HEK293 (cell line): ENCODE data around the gene CATSPER1.

Source experiments
- CTCF ChIA-PET: fragments of 350-600 bp; formaldehyde crosslinking; extraction: SDS; loops from one replicate; lab custom pipeline; 2021; ENCODE audit warnings: antibody characterized with exemption; lab: Yijun Ruan, JAX
- POLR2A ChIA-PET: fragments of 300-600 bp; formaldehyde crosslinking; extraction: SDS; loops from one replicate; lab custom pipeline; 2020; ENCODE audit warnings: antibody characterized with exemption, inconsistent platforms; lab: Yijun Ruan, JAX
- H3K27ac ChIP-seq: fragments of 200-500 bp; sonication (Bioruptor generic); 2 replicates; pipeline ENCODE4 v1.5.1; 2014; ENCODE audit warnings: low read depth, low read length, control low read depth, inconsistent platforms; ENCODE audit errors: extremely low read depth
- H3K36me3 ChIP-seq, 2 experiments: fragments of 200-500 bp in 1 of 2; sonication (Bioruptor generic) in 1 of 2; 1 replicate in 1 of 2; 2 replicates in 1 of 2; pipeline ENCODE4 v1.5.1; 2014 to 2017; ENCODE audit warnings: inconsistent platforms in 2 of 2, low read length in 2 of 2; ENCODE audit not compliant: control insufficient read depth in 2 of 2, insufficient read depth in 1 of 2
- H3K4me1 ChIP-seq: fragments of 200-500 bp; sonication (Bioruptor generic); 2 replicates; pipeline ENCODE4 v1.5.1; 2014; ENCODE audit warnings: mild to moderate bottlenecking, low read length, inconsistent platforms; ENCODE audit not compliant: control insufficient read depth, insufficient read depth
- H3K4me3 ChIP-seq: 2 replicates; pipeline ENCODE4 v1.5.1; 2011; ENCODE audit warnings: low read depth, mild to moderate bottlenecking, control low read depth, low read length, moderate library complexity
- H3K9me3 ChIP-seq: fragments of 200-500 bp; sonication (Bioruptor generic); 2 replicates; pipeline ENCODE4 v1.5.1; 2014; ENCODE audit warnings: low read depth, low read length, inconsistent platforms; ENCODE audit not compliant: control insufficient read depth, insufficient read depth
- BCL11A ChIP-seq: fragments of 450-650 bp; formaldehyde crosslinking; IDR thresholded peaks from 2 replicates; pipeline ENCODE4 v1.5.1; 2016; ENCODE audit warnings: low read depth, missing biosample characterization, missing genetic modification characterization
- EGR2 ChIP-seq: fragments of 450-650 bp; formaldehyde crosslinking; IDR thresholded peaks from 2 replicates; pipeline ENCODE4 v1.5.1; 2016; ENCODE audit warnings: low read depth, missing biosample characterization, missing genetic modification characterization
- GLIS1 ChIP-seq: fragments of 450-650 bp; formaldehyde crosslinking; IDR thresholded peaks from 2 replicates; pipeline ENCODE4 v1.5.1; 2016; ENCODE audit warnings: missing biosample characterization, missing genetic modification characterization
- MZF1 ChIP-seq: fragments of 450-650 bp; formaldehyde crosslinking; IDR thresholded peaks from 2 replicates; pipeline ENCODE4 v1.5.1; 2017; ENCODE audit warnings: missing biosample characterization, missing genetic modification characterization, borderline replicate concordance
- PBX3 ChIP-seq: sonication (generic); formaldehyde crosslinking; IDR thresholded peaks from 2 replicates; pipeline ENCODE4 v1.8.1; 2022; ENCODE audit warnings: mild to moderate bottlenecking, moderate library complexity, missing genetic modification reagents
- PRDM10 ChIP-seq: fragments of 450-650 bp; formaldehyde crosslinking; IDR thresholded peaks from 2 replicates; pipeline ENCODE4 v1.5.1; 2016; ENCODE audit warnings: missing biosample characterization, missing genetic modification characterization
- ZBTB11 ChIP-seq: fragments of 450-650 bp; formaldehyde crosslinking; conservative IDR thresholded peaks from 2 replicates; pipeline ENCODE4 v1.5.1; 2016; ENCODE audit warnings: low read depth, missing biosample characterization, missing genetic modification characterization
- ZFHX2 ChIP-seq: fragments of 450-650 bp; formaldehyde crosslinking; conservative IDR thresholded peaks from 2 replicates; pipeline ENCODE4 v1.5.1; 2016; ENCODE audit warnings: missing biosample characterization, missing genetic modification characterization
- ZNF138 ChIP-seq: fragments of 450-650 bp; formaldehyde crosslinking; IDR thresholded peaks from 2 replicates; pipeline ENCODE4 v1.5.1; 2016; ENCODE audit warnings: missing biosample characterization, missing genetic modification characterization, borderline replicate concordance

CATSPER1 gene

GRCh38 chr11:66050581-66051231 is 24.4 kb upstream of the CATSPER1 start (continued):
- no peak for TF ChIP-seq PBX3 (CRISPR knock-in tag)
- no peak for TF ChIP-seq MZF1
- no peak for TF ChIP-seq ZNF138
- TF ChIP-seq, all 188 proteins: peak for 4

- peaks cover 8% of the 10 kb centered on the region for H3K4me1 ChIP-seq
- peaks cover 2 to 11% of the 10 kb centered on the region in 2 experiments; a peak in 2 of 3 replicates for H3K36me3 ChIP-seq
- H3K9me3 ChIP-seq: no peaks in the 10 kb centered on the region
- no peak within 1 kb of the TSS for H3K4me3 ChIP-seq
- TF ChIP-seq BCL11A (tag by site-specific recombination) (no peak), ZFHX2 (tag by site-specific recombination) (peak; percentile 87), EGR2 (tag by site-specific recombination) (peak; percentile 89)
- H3K27ac ChIP-seq: no peak within 1 kb of the TSS
- CTCF ChIA-PET: interaction anchor here (0.7 to 1.1 kb wide), 2 partner anchors 12 to 19 kb away, joined by 3 read pairs; no protein-coding TSS in a partner anchor
- POLR2A ChIA-PET: no interaction called here
These were observed 22.5 kb upstream of the CATSPER1 start, which contains the start of gene GAL3ST3 for GRCh38 chr11:66048547-66049323. TSS of gene GAL3ST3 (minus strand) at chr11:66049161. CDS start at chr11:66045415, 3,746 bp downstream.

- Histone ChIP-seq H3K9me3 (no peaks in the 10 kb centered on the region), H3K36me3 (peaks cover 0 to 1% of the 10 kb centered on the region in 2 experiments; a peak in 1 of 3 replicates), H3K4me3 (no peak overlapping the region), H3K27ac (no peak overlapping the region), H3K4me1 (peaks cover 8% of the 10 kb centered on the region)
- CTCF ChIA-PET: interaction anchor here (0.6 to 5.3 kb wide), 9 partner anchors 13 to 622 kb away, joined by 3 to 49 read pairs (median 4); partner anchors contain the start of gene CATSPER1
- peak; percentile 87 for TF ChIP-seq PRDM10
- TF ChIP-seq ZBTB11: no peak
- peak; percentile 87 for TF ChIP-seq GLIS1 (tag by site-specific recombination)
- POLR2A ChIA-PET: interaction anchor here (0.8 kb wide), 1 partner anchor 89 kb away, joined by 3 read pairs; no protein-coding TSS in a partner anchor
These were observed 21.5 kb upstream of the CATSPER1 start for GRCh38 chr11:66047541-66048365.
